ENCODE measurements around the gene TMEFF1. TPM values are rescaled to one million over a fixed set of nuclear protein-coding genes. Genes with fewer than 3 reads are reported as not detected.

TMEFF1 gene
- total and polyA plus RNA-seq, 2 experiments from 2014 or later: 0.34 to 0.43 TPM

DNA sequence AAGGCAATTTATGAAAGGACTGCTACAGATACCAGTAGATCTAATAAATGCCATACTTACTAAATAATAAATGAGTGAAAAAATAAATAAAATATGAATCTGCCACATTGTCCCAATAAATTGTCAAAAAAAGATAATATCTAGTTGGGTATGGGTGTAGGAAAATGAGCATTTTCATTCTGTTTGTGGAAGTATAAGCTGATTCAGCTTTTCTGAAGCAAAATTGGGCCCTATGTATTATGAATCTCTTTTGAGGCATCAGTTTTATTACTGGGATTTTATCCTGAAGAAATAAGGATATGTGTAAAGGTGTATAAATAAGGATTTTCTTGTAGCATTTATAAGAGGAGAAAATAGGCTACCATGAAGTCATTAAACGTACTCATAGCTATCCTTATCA is 151.0 kb downstream of the TMEFF1 start:
- Histone ChIP-seq H3K9me2 (ENCODE audit: insufficient read depth) (no peaks in the 10 kb centered on the region), H3K27ac (no peak overlapping the region), H3K4me1 (ENCODE audit: insufficient read depth) (no peaks in the 10 kb centered on the region), H3F3A (ENCODE audit: insufficient read depth) (no peaks in the 10 kb centered on the region), H4K20me1 (ENCODE audit: insufficient read depth) (no peaks in the 10 kb centered on the region), H3K4me2 (ENCODE audit: unreplicated experiment) (no peak overlapping the region), H3K36me3 (ENCODE audit: low read depth) (no peaks in the 10 kb centered on the region), H2AFZ (no peak overlapping the region), H3K9me3 (ENCODE audit: low read depth) (no peaks in the 10 kb centered on the region), H3K4me3 (no peak overlapping the region), H3K9ac (no peak overlapping the region), H3K27me3 (replicated peaks; ENCODE audit: insufficient read depth) (no peaks in the 10 kb centered on the region), H3K79me2 (ENCODE audit: insufficient read depth) (no peaks in the 10 kb centered on the region)
- in situ Hi-C loops (cut with MboI): no loop called here
- 25 to 52% methylated on average over 1 of the region's 1 CpG for WGBS, 2 experiments (ENCODE audit: low coverage in 1 of 2, low lambda C conversion rate in 2 of 2, missing lambda C conversion rate in 2 of 2)
- DNase-seq: no peak
- TF ChIP-seq EZH2phosphoT487 (IDR thresholded peaks at IDR 0.05; ENCODE audit: insufficient read depth, low read depth) (no peak), EZH2 (IDR thresholded peaks at IDR 0.05; ENCODE audit: insufficient read depth, poor library complexity, severe bottlenecking) (no peak)

GRCh38 chr9:100626949-100627348 is 154.0 kb downstream of the TMEFF1 start:
- Histone ChIP-seq H3K9me2 (ENCODE audit: insufficient read depth) (no peaks in the 10 kb centered on the region), H4K20me1 (ENCODE audit: insufficient read depth) (no peaks in the 10 kb centered on the region), H3K9me3 (ENCODE audit: low read depth) (no peaks in the 10 kb centered on the region), H2AFZ (no peak overlapping the region), H3K4me1 (ENCODE audit: insufficient read depth) (no peaks in the 10 kb centered on the region), H3K4me3 (no peak overlapping the region), H3K36me3 (ENCODE audit: low read depth) (no peaks in the 10 kb centered on the region), H3K27ac (no peak overlapping the region), H3K4me2 (ENCODE audit: unreplicated experiment) (no peak overlapping the region), H3K27me3 (replicated peaks; ENCODE audit: insufficient read depth) (no peaks in the 10 kb centered on the region), H3F3A (ENCODE audit: insufficient read depth) (no peaks in the 10 kb centered on the region), H3K79me2 (ENCODE audit: insufficient read depth) (no peaks in the 10 kb centered on the region), H3K9ac (no peak overlapping the region)
- 67 to 73% methylated on average over 1 of the region's 1 CpG for WGBS, 2 experiments (ENCODE audit: low coverage in 1 of 2, low lambda C conversion rate in 2 of 2, missing lambda C conversion rate in 2 of 2)
- DNase-seq: no peak
- TF ChIP-seq EZH2phosphoT487 (IDR thresholded peaks at IDR 0.05; ENCODE audit: insufficient read depth, low read depth) (no peak), EZH2 (IDR thresholded peaks at IDR 0.05; ENCODE audit: insufficient read depth, poor library complexity, severe bottlenecking) (no peak)
- in situ Hi-C loops (cut with MboI): no loop called here

Other genes starting within 250 kb of the TMEFF1 start
- 28.3 and 30.9 TPM in 2 replicates for gene TEX10, start 120.2 kb upstream of the TMEFF1 start, total RNA-seq (2014; rRNA removed; shearing (Covaris generic))
- 19.6 and 20.9 TPM in 2 replicates for gene TEX10, start 120.2 kb upstream of the TMEFF1 start, polyA plus RNA-seq (2016; fragmentation: Nextera tagmentation; extraction: Ambion mirVana)
- 48.6 and 59.3 TPM in 2 replicates for gene MSANTD3, start 46.0 kb upstream of the TMEFF1 start, total RNA-seq (2014; rRNA removed; shearing (Covaris generic))
- 27.6 and 27.8 TPM in 2 replicates for gene MSANTD3, start 46.0 kb upstream of the TMEFF1 start, polyA plus RNA-seq (2016; fragmentation: Nextera tagmentation; extraction: Ambion mirVana)
- 1.7 and 1.9 TPM in 2 replicates for gene CAVIN4, start 104.9 kb downstream of the TMEFF1 start, total RNA-seq (2014; rRNA removed; shearing (Covaris generic))
- gene CAVIN4, start 104.9 kb downstream of the TMEFF1 start, polyA plus RNA-seq (2016; fragmentation: Nextera tagmentation; extraction: Ambion mirVana): 0.60 and 0.65 TPM in 2 replicates

All from GM23248 (cell line).